Measurements from ENCODE around the gene AMPD3.

AMPD3 gene

DNA sequence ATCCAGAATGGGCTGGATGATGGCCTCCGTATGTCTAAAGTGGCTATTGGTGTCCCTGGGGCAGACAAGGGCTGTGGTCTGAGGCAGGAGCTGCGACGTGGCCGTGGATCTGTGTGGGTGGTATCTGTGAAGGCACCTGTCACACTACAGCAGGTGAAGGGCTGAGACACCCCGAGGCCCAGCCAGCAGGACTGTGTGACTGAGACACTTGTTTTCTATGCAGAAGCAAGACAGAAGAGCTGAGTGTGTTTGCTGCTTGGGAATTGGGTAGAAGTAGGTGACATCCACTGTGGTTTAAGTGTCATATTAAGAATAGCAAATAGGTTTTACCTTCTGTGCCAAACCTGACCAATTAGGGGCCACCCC is 35.0 kb downstream of the AMPD3 start:
- TF ChIP-seq ZFX (IDR thresholded peaks at IDR 0.05): no peak
- TF ChIP-seq, protein P1, sequence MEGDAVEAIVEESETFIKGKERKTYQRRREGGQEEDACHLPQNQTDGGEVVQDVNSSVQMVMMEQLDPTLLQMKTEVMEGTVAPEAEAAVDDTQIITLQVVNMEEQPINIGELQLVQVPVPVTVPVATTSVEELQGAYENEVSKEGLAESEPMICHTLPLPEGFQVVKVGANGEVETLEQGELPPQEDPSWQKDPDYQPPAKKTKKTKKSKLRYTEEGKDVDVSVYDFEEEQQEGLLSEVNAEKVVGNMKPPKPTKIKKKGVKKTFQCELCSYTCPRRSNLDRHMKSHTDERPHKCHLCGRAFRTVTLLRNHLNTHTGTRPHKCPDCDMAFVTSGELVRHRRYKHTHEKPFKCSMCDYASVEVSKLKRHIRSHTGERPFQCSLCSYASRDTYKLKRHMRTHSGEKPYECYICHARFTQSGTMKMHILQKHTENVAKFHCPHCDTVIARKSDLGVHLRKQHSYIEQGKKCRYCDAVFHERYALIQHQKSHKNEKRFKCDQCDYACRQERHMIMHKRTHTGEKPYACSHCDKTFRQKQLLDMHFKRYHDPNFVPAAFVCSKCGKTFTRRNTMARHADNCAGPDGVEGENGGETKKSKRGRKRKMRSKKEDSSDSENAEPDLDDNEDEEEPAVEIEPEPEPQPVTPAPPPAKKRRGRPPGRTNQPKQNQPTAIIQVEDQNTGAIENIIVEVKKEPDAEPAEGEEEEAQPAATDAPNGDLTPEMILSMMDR (conservative IDR thresholded peaks at IDR 0.05): no peak
- no peak overlapping the region for H3K27ac ChIP-seq

DNA sequence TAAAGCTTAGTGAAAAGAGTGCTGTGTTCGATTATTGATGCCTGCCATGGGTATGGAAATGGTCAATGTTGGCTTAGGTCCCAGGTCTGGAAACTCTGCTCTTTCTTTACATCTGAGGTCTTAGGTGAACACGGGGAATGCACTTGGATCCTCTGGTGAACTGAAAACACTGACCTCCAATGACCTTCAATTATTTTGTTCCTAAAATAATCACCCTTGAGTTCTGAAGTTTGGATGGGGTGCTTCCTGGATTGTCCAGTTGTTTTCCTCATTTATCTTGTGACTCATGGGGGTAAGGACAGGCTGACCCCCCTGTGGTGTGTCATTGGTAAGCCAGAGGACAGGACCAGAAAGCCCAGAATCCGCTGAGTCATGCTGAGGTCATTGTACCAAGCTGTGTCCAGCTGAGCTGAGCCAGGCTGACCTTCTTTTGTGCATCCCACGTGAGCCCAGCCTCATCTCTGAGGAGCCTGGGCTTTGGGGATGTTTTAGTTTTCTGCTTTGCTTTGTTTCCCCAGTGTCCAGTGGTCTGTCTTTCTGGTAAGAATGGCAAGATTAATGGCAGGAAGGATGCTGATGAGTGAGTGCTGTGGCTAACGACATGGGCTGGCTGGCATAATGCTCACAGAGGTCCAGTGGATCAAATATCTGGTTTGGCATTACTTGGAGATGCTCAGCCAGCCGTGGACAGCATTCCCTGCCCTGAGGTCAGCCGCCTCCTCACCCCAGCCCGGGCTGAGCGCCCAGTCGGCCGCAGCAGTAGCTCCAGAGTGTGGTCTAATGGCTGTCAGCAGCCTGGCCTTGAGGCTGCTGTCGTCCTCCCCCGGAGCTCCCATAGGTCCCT is 35.6 kb downstream of the AMPD3 start:
- H3K27ac ChIP-seq: peak overlapping the region; percentile 16; the same call in 1 of the 2 replicates
- TF ChIP-seq ZFX (IDR thresholded peaks at IDR 0.05): no peak
- TF ChIP-seq, protein P1 (conservative IDR thresholded peaks at IDR 0.05): no peak

DNA sequence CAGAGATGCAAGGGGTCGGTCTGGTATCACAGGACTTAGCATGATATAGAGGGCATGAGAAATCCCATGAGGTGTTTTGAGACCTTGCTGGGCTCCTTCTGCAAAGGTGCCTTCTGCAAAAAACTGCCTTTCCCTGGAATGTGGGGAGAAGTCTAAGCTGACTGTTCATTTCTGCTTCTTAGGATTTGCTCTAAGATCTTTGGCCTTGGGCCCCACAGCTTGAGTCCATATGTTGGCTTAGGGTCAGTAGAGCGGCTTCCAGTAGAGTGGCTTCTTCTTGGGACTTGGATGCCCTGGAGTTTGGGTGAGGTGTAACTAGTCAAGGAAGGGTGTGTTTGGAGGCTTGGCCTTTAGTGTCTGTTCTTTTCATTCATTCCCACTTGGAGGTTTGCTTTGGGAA is 37.0 kb downstream of the AMPD3 start:
- H3K27ac ChIP-seq: no peak overlapping the region
- no peak for TF ChIP-seq ZFX (IDR thresholded peaks at IDR 0.05)
- TF ChIP-seq, protein P1 (conservative IDR thresholded peaks at IDR 0.05): no peak

DNA sequence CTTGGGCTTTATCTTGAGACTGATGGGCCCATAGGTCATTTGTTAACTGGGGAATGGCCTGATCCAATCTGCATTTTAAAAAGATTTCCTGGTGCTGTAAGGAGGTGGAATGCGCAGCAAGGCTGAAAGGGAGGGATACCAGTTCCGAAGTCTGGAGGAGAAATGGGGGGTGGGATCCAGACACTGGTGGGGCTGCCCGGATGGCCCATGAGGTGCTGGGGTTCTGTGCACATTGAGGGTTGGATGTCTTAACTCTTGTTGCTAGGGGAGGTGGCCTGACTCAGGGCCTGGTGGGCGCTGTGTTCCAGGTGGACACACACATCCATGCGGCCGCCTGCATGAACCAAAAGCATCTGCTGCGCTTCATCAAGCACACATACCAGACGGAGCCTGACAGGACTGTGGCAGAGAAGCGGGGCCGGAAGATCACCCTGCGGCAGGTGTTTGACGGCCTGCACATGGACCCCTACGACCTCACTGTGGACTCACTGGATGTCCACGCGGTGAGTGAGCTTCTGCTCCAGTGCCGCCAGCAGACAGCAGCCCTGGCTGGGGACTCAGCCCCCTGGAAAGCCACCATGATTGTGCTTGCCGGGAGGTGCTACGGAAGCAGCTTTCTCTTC is 38.1 kb downstream of the AMPD3 start:
- TF ChIP-seq, protein P1 (conservative IDR thresholded peaks at IDR 0.05): no peak
- no peak for TF ChIP-seq ZFX (IDR thresholded peaks at IDR 0.05)
- H3K27ac ChIP-seq: no peak overlapping the region

DNA sequence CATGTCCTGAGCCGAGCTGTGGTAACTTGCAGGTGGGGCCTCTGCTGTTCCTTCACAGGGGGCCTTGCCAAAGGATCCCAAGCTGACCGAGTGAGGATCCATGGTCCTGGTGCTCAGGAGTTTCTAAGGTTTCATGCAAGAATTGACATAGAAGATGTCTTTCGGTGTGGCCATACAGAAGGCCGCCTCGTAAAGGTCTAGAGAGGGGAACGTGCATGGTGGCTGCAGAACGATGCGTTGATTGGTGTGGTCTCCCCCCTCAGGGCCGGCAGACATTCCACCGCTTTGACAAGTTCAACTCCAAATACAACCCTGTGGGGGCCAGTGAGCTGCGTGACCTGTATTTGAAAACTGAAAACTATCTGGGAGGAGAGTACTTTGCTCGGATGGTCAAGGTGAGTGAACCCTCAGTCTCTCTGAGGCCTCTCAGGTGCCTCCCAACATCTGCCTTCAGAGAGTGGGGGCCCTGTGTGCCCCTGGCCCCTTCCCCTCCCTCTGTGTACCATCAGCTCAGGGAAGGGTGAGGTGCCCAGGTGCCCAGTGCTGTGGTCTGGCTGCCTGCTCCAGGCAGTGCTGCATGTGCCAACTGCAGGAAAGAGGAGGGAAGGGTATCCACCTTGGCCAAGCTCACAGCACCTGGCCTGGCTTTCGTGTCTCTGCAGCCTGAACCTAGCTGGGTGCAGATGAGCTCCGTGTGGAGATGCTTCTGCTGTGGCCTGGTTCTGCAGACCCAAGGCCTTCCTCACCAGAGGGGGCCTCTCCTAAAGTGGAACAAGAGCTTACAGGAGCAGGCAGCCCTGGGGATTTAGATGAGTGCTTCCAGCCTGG is 39.8 kb downstream of the AMPD3 start:
- no peak overlapping the region for H3K27ac ChIP-seq
- TF ChIP-seq, protein P1 (conservative IDR thresholded peaks at IDR 0.05): no peak
- TF ChIP-seq ZFX (IDR thresholded peaks at IDR 0.05): no peak

DNA sequence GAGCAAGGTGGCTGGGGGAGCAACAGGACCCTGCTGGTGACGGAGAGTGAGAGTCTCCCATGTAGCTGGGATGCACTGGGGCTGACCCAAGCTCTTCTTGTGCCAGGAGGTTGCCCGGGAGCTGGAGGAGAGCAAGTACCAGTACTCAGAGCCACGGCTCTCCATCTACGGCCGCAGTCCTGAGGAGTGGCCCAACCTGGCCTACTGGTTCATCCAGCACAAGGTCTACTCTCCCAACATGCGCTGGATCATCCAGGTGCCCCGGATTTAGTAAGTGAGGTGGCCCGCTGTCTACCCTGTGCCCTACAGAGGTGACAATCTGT is 40.4 kb downstream of the AMPD3 start:
- H3K27ac ChIP-seq: no peak overlapping the region
- TF ChIP-seq, protein P1 (conservative IDR thresholded peaks at IDR 0.05): no peak
- no peak for TF ChIP-seq ZFX (IDR thresholded peaks at IDR 0.05)

Measured in C4-2B (cell line).